ENCODE measurements around the gene PLXDC2. TPM values are rescaled to one million over a fixed set of nuclear protein-coding genes. Genes with fewer than 3 reads are reported as not detected.

Gene PLXDC2
- total and polyA plus RNA-seq, 8 donors, result 2.1 to 57.2 (median 11.2) TPM

- no peak for TF ChIP-seq CTCF (IDR thresholded peaks at IDR 0.05)
- no peak for TF ChIP-seq EP300 (IDR thresholded peaks at IDR 0.05)
- no peak for TF ChIP-seq POLR2A (IDR thresholded peaks at IDR 0.05)
- TF ChIP-seq POLR2AphosphoS5 (IDR thresholded peaks at IDR 0.05), result no peak
- Histone ChIP-seq H3K27me3 (no peaks in the 10 kb centered on the region), H3K27ac (no peak overlapping the region), H3K9me3 (peaks cover 0 to 14% (median 3%) of the 10 kb centered on the region in 4 donors), H3K4me1 (no peaks in the 10 kb centered on the region), H3K36me3 (no peaks in the 10 kb centered on the region), H3K4me3 (no peak overlapping the region)
- intact Hi-C loops (cut with DNase I; ENCODE audit: low total_unique reads), result no loop called here
- no peak for DNase-seq
Measured at GRCh38 chr10:20267734-20268133, 451.5 kb downstream of the PLXDC2 start.

- Histone ChIP-seq H3K36me3 (no peaks in the 10 kb centered on the region), H3K4me3 (no peak overlapping the region), H3K27ac (no peak overlapping the region), H3K9me3 (peaks cover 0 to 4% (median 0%) of the 10 kb centered on the region in 4 donors), H3K4me1 (no peaks in the 10 kb centered on the region), H3K27me3 (no peaks in the 10 kb centered on the region)
- no peak for TF ChIP-seq EP300 (IDR thresholded peaks at IDR 0.05)
- no peak for TF ChIP-seq POLR2A (IDR thresholded peaks at IDR 0.05)
- no peak for TF ChIP-seq CTCF (IDR thresholded peaks at IDR 0.05)
- no peak for TF ChIP-seq POLR2AphosphoS5 (IDR thresholded peaks at IDR 0.05)
- WGBS, 5 donors, result 78 to 92% (median 80%) methylated on average over 2 of the region's 2 CpGs
- no peak for DNase-seq
- intact Hi-C loops (cut with DNase I; ENCODE audit: low total_unique reads), result no loop called here
Measured at GRCh38 chr10:20271490-20271889, 455.3 kb downstream of the PLXDC2 start.

- peaks cover 0 to 4% (median 0%) of the 10 kb centered on the region in 4 donors for H3K9me3 ChIP-seq
- TF ChIP-seq EP300 (IDR thresholded peaks at IDR 0.05), result no peak
- TF ChIP-seq POLR2A (IDR thresholded peaks at IDR 0.05), result no peak
- TF ChIP-seq POLR2AphosphoS5 (IDR thresholded peaks at IDR 0.05), result no peak
- no peak for TF ChIP-seq CTCF (IDR thresholded peaks at IDR 0.05)
- no peaks in the 10 kb centered on the region for H3K27me3 ChIP-seq
- no peaks in the 10 kb centered on the region for H3K4me1 ChIP-seq
- no peak overlapping the region for H3K27ac ChIP-seq
- 17 to 43% (median 34%) methylated on average over 2 of the region's 2 CpGs for WGBS, 5 donors
- no peak overlapping the region for H3K4me3 ChIP-seq
- DNase-seq, result no peak
- H3K36me3 ChIP-seq, result no peaks in the 10 kb centered on the region
- intact Hi-C loops (cut with DNase I; ENCODE audit: low total_unique reads), result no loop called here
Measured at GRCh38 chr10:20272608-20273007, 456.4 kb downstream of the PLXDC2 start.

GRCh38 chr10:20274571-20274970 lies 458.3 kb downstream of the PLXDC2 start:
- intact Hi-C loops (cut with DNase I; ENCODE audit: low total_unique reads), result no loop called here
- Histone ChIP-seq H3K27ac (no peak overlapping the region), H3K36me3 (peaks cover 0 to 3% (median 2%) of the 10 kb centered on the region in 4 donors), H3K4me3 (no peak overlapping the region), H3K4me1 (no peaks in the 10 kb centered on the region), H3K27me3 (no peaks in the 10 kb centered on the region), H3K9me3 (peaks cover 0 to 4% (median 0%) of the 10 kb centered on the region in 4 donors)
- TF ChIP-seq EP300 (IDR thresholded peaks at IDR 0.05), result no peak
- no peak for TF ChIP-seq POLR2AphosphoS5 (IDR thresholded peaks at IDR 0.05)
- TF ChIP-seq CTCF (IDR thresholded peaks at IDR 0.05), result no peak
- no peak for TF ChIP-seq POLR2A (IDR thresholded peaks at IDR 0.05)
- no peak for DNase-seq
- WGBS, 5 donors, result 57 to 68% (median 63%) methylated on average over 3 of the region's 3 CpGs
